Fibroblast of lung (primary cell): ENCODE data around the gene TDRD1. TPM values are rescaled to one million over a fixed set of nuclear protein-coding genes. Genes with fewer than 3 reads are reported as not detected.
"Not testable (repeated sequence)": the region's sequence is repeated elsewhere in the genome, so short reads cannot be mapped to it uniquely, and the experiment has no call there.

ENCODE experiments used
- DNase-seq, 2 donors: peaks; one replicate each; pipeline versions ENCODE4 v3.0.0 to v3.0.0-alpha.2; 2010; ENCODE audit warnings: low read depth in 2 of 2
- H2AFZ ChIP-seq: 2 replicates; pipeline ENCODE4 v1.5.1; 2012; ENCODE audit warnings: low read length, control low read depth, inconsistent platforms
- H3K27ac ChIP-seq: 2 replicates; pipeline ENCODE4 v1.5.1; 2011; ENCODE audit warnings: low read length, control low read depth; ENCODE audit not compliant: insufficient read depth
- H3K27me3 ChIP-seq: 2 replicates; pipeline ENCODE4 v1.5.1; 2011; ENCODE audit warnings: mild to moderate bottlenecking, low read length; ENCODE audit not compliant: control insufficient read depth, insufficient read depth
- H3K36me3 ChIP-seq: 2 replicates; pipeline ENCODE4 v1.5.1; 2011; ENCODE audit warnings: low read length; ENCODE audit not compliant: control insufficient read depth, insufficient read depth
- H3K4me1 ChIP-seq: 2 replicates; pipeline ENCODE4 v1.5.1; 2011; ENCODE audit warnings: low read length; ENCODE audit not compliant: control insufficient read depth, insufficient read depth; ENCODE audit errors: extremely low read depth
- H3K4me2 ChIP-seq: 2 replicates; pipeline ENCODE4 v1.5.1; 2011; ENCODE audit warnings: low read length, control low read depth; ENCODE audit not compliant: insufficient read depth; ENCODE audit errors: extremely low read depth
- H3K4me3 ChIP-seq, 4 experiments: fragments of 200-600 bp in 1 of 4; sonication (generic) in 1 of 4; replicated peaks in 1 of 4; 2 replicates each; pipeline ENCODE4 v1.5.1; 2011 to 2016; ENCODE audit warnings: low read length in 4 of 4, low read depth in 3 of 4, mild to moderate bottlenecking in 3 of 4, control low read depth in 2 of 4, inconsistent platforms in 1 of 4, mixed read lengths in 1 of 4; ENCODE audit not compliant: insufficient read depth in 1 of 4; ENCODE audit errors: control extremely low read depth in 1 of 4
- H3K79me2 ChIP-seq: 2 replicates; pipeline ENCODE4 v1.5.1; 2012; ENCODE audit warnings: mild to moderate bottlenecking, low read length, inconsistent platforms; ENCODE audit not compliant: control insufficient read depth, insufficient read depth
- H3K9ac ChIP-seq: 2 replicates; pipeline ENCODE4 v1.5.1; 2011; ENCODE audit warnings: mild to moderate bottlenecking, low read length, control low read depth; ENCODE audit not compliant: insufficient read depth
- H3K9me3 ChIP-seq: 2 replicates; pipeline ENCODE4 v1.5.1; 2012; ENCODE audit warnings: low read depth, low read length; ENCODE audit not compliant: control insufficient read depth, insufficient read depth
- H4K20me1 ChIP-seq: 2 replicates; pipeline ENCODE4 v1.5.1; 2011; ENCODE audit warnings: low read length; ENCODE audit not compliant: control insufficient read depth, insufficient read depth; ENCODE audit errors: extremely low read depth
- CTCF ChIP-seq, 2 donors: IDR thresholded peaks in 1 of 2; conservative IDR thresholded peaks in 1 of 2; 1 replicate in 1 of 2; 2 replicates in 1 of 2; pipeline ENCODE4 v1.5.1; 2011 to 2012; ENCODE audit warnings: low read length in 2 of 2, control low read depth in 1 of 2, inconsistent platforms in 1 of 2, low read depth in 1 of 2, mild to moderate bottlenecking in 1 of 2
- EZH2 ChIP-seq: IDR thresholded peaks from 2 replicates; pipeline ENCODE4 v1.5.1; 2012; ENCODE audit warnings: low read length, control low read depth, mild to moderate bottlenecking; ENCODE audit errors: missing control alignments
- polyA plus RNA-seq, 2 donors: library from polyadenylated mRNA; depleted of rRNA in 1 of 2; stranded (reverse) in 1 of 2; unstranded in 1 of 2; fragments of >200 nt; gene quantifications; 2 replicates each; pipeline ENCODE4 v1.2.1, GENCODE V29; 2011 to 2012; ENCODE audit warnings: missing spikeins in 1 of 2
- total RNA-seq: library from RNA; depleted of rRNA; stranded (reverse); fragments of >200 nt; gene quantifications from 2 replicates; pipeline ENCODE4 v1.2.1, GENCODE V29; 2014

The TDRD1 gene
- total and polyA plus RNA-seq, 2 donors (not counting 1 experiment from before 2014, with no cell fraction given), result 0.22 TPM; not detected in 1

GRCh38 chr10:114142018-114142417 lies 37.1 kb upstream of the TDRD1 start:
- no peak overlapping the region for H3K27ac ChIP-seq
- H3K9ac ChIP-seq, result no peak overlapping the region
- no peaks in the 10 kb centered on the region for H3K4me1 ChIP-seq
- H2AFZ ChIP-seq, result no peak overlapping the region
- no peak for TF ChIP-seq EZH2
- no peaks in the 10 kb centered on the region for H3K79me2 ChIP-seq
- no peak overlapping the region for H3K4me2 ChIP-seq
- no peak for DNase-seq
- H3K4me3 ChIP-seq, result no peak overlapping the region
- H3K9me3 ChIP-seq, result no peaks in the 10 kb centered on the region
- H3K27me3 ChIP-seq, result no peaks in the 10 kb centered on the region
- no peaks in the 10 kb centered on the region for H4K20me1 ChIP-seq
- peaks cover 2% of the 10 kb centered on the region for H3K36me3 ChIP-seq

GRCh38 chr10:114143160-114143559 lies 36.0 kb upstream of the TDRD1 start:
- DNase-seq, result no peak

GRCh38 chr10:114149476-114149875 lies 29.7 kb upstream of the TDRD1 start:
- H3K4me1 ChIP-seq, H3K27ac ChIP-seq, H3K36me3 ChIP-seq, H3K9me3 ChIP-seq, DNase-seq, H3K9ac ChIP-seq, H3K27me3 ChIP-seq, H3K4me2 ChIP-seq, H3K79me2 ChIP-seq, H4K20me1 ChIP-seq, H3K4me3 ChIP-seq, H2AFZ ChIP-seq: not testable (repeated sequence)

More at GRCh38 chr10:114143160-114143559, 36.0 kb upstream of the TDRD1 start:
- Histone ChIP-seq H3K27ac (no peak overlapping the region), H3K36me3 (peaks cover 2% of the 10 kb centered on the region), H3K9me3 (no peaks in the 10 kb centered on the region), H3K79me2 (no peaks in the 10 kb centered on the region), H3K27me3 (no peaks in the 10 kb centered on the region), H3K9ac (no peak overlapping the region), H3K4me3 (no peak overlapping the region), H2AFZ (no peak overlapping the region), H3K4me1 (no peaks in the 10 kb centered on the region), H4K20me1 (no peaks in the 10 kb centered on the region), H3K4me2 (no peak overlapping the region)
- TF ChIP-seq EZH2, result no peak
- TF ChIP-seq CTCF (conservative IDR thresholded peaks at IDR 0.05 in 1 of 2, IDR thresholded peaks at IDR 0.05 in 1 of 2; ENCODE audit: low read depth in 1 of 2, low read length in 2 of 2), result no peak

- no peaks in the 10 kb centered on the region for H4K20me1 ChIP-seq
- no peaks in the 10 kb centered on the region for H3K9me3 ChIP-seq
- no peaks in the 10 kb centered on the region for H3K36me3 ChIP-seq
- no peaks in the 10 kb centered on the region for H3K4me1 ChIP-seq
- no peaks in the 10 kb centered on the region for H3K79me2 ChIP-seq
- no peaks in the 10 kb centered on the region for H3K27me3 ChIP-seq
- H3K4me2 ChIP-seq, result no peak overlapping the region
- H2AFZ ChIP-seq, result no peak overlapping the region
- peak; percentile 51 to 93 for DNase-seq
- H3K27ac ChIP-seq, result no peak overlapping the region
- H3K9ac ChIP-seq, result no peak overlapping the region
- TF ChIP-seq EZH2 (no peak), CTCF (conservative IDR thresholded peaks at IDR 0.05 in 1 of 2, IDR thresholded peaks at IDR 0.05 in 1 of 2; ENCODE audit: low read depth in 1 of 2, low read length in 2 of 2) (no peak)
- H3K4me3 ChIP-seq, result no peak overlapping the region
Observed at GRCh38 chr10:114151486-114151885, 27.7 kb upstream of the TDRD1 start.
